ENCODE data around the gene IQSEC1.

DNA sequence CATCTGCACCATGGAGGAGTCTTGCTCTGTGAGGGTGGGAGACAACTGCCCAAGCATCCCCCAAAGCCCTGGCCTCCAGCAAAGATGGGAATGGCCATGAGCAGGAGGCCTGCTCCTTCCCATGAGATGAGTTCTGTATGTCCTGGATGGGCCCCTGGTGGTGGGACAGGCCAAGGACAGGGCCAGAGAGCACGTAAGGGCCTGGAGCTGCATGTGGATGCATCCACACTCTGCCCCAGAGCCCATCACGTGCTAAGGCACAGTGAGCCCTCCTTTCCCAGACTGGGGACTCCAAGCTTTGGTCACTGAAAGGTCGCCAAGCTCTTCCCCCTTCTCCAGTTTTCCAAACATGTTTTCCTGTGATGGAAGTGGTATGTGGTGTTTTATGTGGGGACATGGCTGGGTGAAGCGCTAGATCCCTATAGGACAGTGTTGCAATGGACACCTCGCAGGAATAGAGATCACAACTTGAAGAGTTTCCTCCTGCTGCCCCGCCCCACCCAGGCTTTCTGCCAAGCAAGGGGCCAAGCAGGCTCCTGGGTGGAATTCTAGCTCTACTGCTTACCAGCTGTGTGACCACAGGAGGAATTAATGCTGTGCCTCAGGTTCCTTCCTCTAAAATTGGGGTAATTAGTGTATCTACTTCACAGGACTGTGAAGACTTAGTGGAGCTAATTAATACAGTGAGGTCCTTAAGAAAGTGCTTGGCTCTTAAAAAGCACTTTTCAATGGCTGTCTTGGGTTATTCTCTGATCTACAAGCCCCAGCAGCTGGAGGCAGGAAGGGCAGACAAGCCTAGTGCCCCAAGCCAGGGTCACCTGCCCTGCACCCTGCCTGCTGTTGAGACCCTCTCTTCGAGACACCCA is 125.5 kb downstream of the IQSEC1 start:
- TF ChIP-seq POLR2AphosphoS5 (IDR thresholded peaks at IDR 0.05; ENCODE audit: low read depth) = no peak
- TF ChIP-seq, protein P1, sequence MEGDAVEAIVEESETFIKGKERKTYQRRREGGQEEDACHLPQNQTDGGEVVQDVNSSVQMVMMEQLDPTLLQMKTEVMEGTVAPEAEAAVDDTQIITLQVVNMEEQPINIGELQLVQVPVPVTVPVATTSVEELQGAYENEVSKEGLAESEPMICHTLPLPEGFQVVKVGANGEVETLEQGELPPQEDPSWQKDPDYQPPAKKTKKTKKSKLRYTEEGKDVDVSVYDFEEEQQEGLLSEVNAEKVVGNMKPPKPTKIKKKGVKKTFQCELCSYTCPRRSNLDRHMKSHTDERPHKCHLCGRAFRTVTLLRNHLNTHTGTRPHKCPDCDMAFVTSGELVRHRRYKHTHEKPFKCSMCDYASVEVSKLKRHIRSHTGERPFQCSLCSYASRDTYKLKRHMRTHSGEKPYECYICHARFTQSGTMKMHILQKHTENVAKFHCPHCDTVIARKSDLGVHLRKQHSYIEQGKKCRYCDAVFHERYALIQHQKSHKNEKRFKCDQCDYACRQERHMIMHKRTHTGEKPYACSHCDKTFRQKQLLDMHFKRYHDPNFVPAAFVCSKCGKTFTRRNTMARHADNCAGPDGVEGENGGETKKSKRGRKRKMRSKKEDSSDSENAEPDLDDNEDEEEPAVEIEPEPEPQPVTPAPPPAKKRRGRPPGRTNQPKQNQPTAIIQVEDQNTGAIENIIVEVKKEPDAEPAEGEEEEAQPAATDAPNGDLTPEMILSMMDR (conservative IDR thresholded peaks at IDR 0.05; ENCODE audit: low read depth in 2 of 2) = peak in 1 of 2 experiments; percentile 27; a peak in 1 of 4 replicates
- TF ChIP-seq EZH2 (IDR thresholded peaks at IDR 0.05; ENCODE audit: low read depth, unreplicated experiment) = no peak
- no peak for TF ChIP-seq ZNF114 (CRISPR knock-in tag; IDR thresholded peaks at IDR 0.05)
- no peak for TF ChIP-seq CREB1 (CRISPR knock-in tag; IDR thresholded peaks at IDR 0.05; ENCODE audit: low read depth)
- TF ChIP-seq, protein P2, sequence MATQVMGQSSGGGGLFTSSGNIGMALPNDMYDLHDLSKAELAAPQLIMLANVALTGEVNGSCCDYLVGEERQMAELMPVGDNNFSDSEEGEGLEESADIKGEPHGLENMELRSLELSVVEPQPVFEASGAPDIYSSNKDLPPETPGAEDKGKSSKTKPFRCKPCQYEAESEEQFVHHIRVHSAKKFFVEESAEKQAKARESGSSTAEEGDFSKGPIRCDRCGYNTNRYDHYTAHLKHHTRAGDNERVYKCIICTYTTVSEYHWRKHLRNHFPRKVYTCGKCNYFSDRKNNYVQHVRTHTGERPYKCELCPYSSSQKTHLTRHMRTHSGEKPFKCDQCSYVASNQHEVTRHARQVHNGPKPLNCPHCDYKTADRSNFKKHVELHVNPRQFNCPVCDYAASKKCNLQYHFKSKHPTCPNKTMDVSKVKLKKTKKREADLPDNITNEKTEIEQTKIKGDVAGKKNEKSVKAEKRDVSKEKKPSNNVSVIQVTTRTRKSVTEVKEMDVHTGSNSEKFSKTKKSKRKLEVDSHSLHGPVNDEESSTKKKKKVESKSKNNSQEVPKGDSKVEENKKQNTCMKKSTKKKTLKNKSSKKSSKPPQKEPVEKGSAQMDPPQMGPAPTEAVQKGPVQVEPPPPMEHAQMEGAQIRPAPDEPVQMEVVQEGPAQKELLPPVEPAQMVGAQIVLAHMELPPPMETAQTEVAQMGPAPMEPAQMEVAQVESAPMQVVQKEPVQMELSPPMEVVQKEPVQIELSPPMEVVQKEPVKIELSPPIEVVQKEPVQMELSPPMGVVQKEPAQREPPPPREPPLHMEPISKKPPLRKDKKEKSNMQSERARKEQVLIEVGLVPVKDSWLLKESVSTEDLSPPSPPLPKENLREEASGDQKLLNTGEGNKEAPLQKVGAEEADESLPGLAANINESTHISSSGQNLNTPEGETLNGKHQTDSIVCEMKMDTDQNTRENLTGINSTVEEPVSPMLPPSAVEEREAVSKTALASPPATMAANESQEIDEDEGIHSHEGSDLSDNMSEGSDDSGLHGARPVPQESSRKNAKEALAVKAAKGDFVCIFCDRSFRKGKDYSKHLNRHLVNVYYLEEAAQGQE (IDR thresholded peaks at IDR 0.05; ENCODE audit: unreplicated experiment) = no peak
- TF ChIP-seq EZH2phosphoT487 (IDR thresholded peaks at IDR 0.05; ENCODE audit: unreplicated experiment) = no peak
- no peak for TF ChIP-seq NANOG (IDR thresholded peaks at IDR 0.05; ENCODE audit: borderline replicate concordance)
- TF ChIP-seq, protein P3, sequence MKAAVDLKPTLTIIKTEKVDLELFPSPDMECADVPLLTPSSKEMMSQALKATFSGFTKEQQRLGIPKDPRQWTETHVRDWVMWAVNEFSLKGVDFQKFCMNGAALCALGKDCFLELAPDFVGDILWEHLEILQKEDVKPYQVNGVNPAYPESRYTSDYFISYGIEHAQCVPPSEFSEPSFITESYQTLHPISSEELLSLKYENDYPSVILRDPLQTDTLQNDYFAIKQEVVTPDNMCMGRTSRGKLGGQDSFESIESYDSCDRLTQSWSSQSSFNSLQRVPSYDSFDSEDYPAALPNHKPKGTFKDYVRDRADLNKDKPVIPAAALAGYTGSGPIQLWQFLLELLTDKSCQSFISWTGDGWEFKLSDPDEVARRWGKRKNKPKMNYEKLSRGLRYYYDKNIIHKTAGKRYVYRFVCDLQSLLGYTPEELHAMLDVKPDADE (IDR thresholded peaks at IDR 0.05) = no peak
